PC-3 (cell line): ENCODE data around the gene MMUT.

Source experiments
- CTCF ChIP-seq: fragments of 300-600 bp; sonication (generic); conservative IDR thresholded peaks from 2 replicates; pipeline ENCODE4 v1.5.1; 2017; ENCODE audit warnings: antibody characterized with exemption, low read depth, mild to moderate bottlenecking, low read length
- EZH2 ChIP-seq: fragments of 300-600 bp; sonication (generic); IDR thresholded peaks from one replicate; pipeline ENCODE4 v1.6.1; 2017; ENCODE audit warnings: antibody characterized with exemption, mild to moderate bottlenecking, low read length; ENCODE audit not compliant: unreplicated experiment
- EZH2phosphoT487 ChIP-seq: fragments of 300-600 bp; sonication (generic); IDR thresholded peaks from 2 replicates; pipeline ENCODE4 v1.6.1; 2018; ENCODE audit warnings: mild to moderate bottlenecking, antibody characterized with exemption, low read length, borderline replicate concordance

- TF ChIP-seq CTCF (no peak), EZH2phosphoT487 (no peak), EZH2 (no peak)
Measured at GRCh38 chr6:49415358-49415757, 47.7 kb downstream of the MMUT start.
